GM12878 (cell line): ENCODE data around the gene OLA1. TPM values are rescaled to one million over a fixed set of nuclear protein-coding genes. Genes with fewer than 3 reads are reported as not detected.
A peak's percentile ranks its signal among the peaks of the same experiment; 100 is the strongest.

Experiments
- ATAC-seq: fragments of 200-7000 bp; cut with Tn5 transposase; 3 replicates; pipeline ENCODE4 v1.9.1; 2020; ENCODE audit warnings: mild to moderate bottlenecking, moderate library complexity
- BruUV-seq: library from RNA; stranded (reverse); fragments of 400-500 nt; replicated peaks from 2 replicates; lab custom pipeline; 2021; lab: Mats Ljungman, UMichigan
- CTCF ChIA-PET: fragments of 300-600 bp; sonication (Branson Sonifier 250); formaldehyde crosslinking; extraction: SDS; loops from one replicate; lab custom pipeline; 2021; ENCODE audit warnings: inconsistent platforms; lab: Yijun Ruan, JAX
- POLR2A ChIA-PET: fragments of 350-600 bp; formaldehyde crosslinking; extraction: SDS; loops from one replicate; lab custom pipeline; 2021; ENCODE audit warnings: inconsistent platforms; lab: Charles Lee
- RAD21 ChIA-PET: fragments of 300-600 bp; sonication (Branson Sonifier 250); formaldehyde crosslinking; loops from one replicate; lab custom pipeline; 2023; ENCODE audit warnings: antibody characterized with exemption; ENCODE audit not compliant: unreplicated experiment; lab: Charles Lee
- SMC1A ChIA-PET: fragments of 300-600 bp; sonication (Branson Sonifier 250); formaldehyde crosslinking; loops from one replicate; lab custom pipeline; 2023; ENCODE audit not compliant: unreplicated experiment, uncharacterized antibody; lab: Charles Lee
- DNase-seq: peaks from one replicate; pipeline ENCODE4 v3.0.0-alpha.2; 2011; ENCODE audit warnings: low read depth, low spot score
- FAIRE-seq: peaks from 3 replicates; lab custom pipeline; 2011; peaks lifted over from hg19 to GRCh38; lab: Jason Lieb, UNC
- H2AFZ ChIP-seq: 2 replicates; pipeline ENCODE4 v1.6.0; 2011; ENCODE audit warnings: low read depth, low read length, control low read depth; ENCODE audit not compliant: control insufficient read depth
- H3K27ac ChIP-seq: 2 replicates; pipeline ENCODE4 v1.5.1; 2011; ENCODE audit warnings: control low read depth; ENCODE audit not compliant: control insufficient read depth, insufficient read depth
- H3K27me3 ChIP-seq, 2 experiments: replicated peaks in 1 of 2; 2 replicates each; pipeline versions ENCODE4 v1.6.0 to v1.6.1; 2011; ENCODE audit warnings: low read length in 1 of 2; ENCODE audit not compliant: control insufficient read depth in 2 of 2, insufficient read depth in 2 of 2
- H3K36me3 ChIP-seq, 2 experiments: 2 replicates each; pipeline ENCODE4 v1.5.1; 2011; ENCODE audit warnings: low read length in 1 of 2; ENCODE audit not compliant: control insufficient read depth in 2 of 2, insufficient read depth in 2 of 2
- H3K4me1 ChIP-seq: 2 replicates; pipeline ENCODE4 v1.6.1; 2011; ENCODE audit warnings: mild to moderate bottlenecking, low read length, moderate library complexity, mixed read lengths; ENCODE audit not compliant: control insufficient read depth, insufficient read depth
- H3K4me2 ChIP-seq: 2 replicates; pipeline ENCODE4 v1.6.0; 2011; ENCODE audit warnings: control low read depth; ENCODE audit not compliant: control insufficient read depth, insufficient read depth
- H3K4me3 ChIP-seq: fragments of 200-600 bp; sonication (generic); 2 replicates; pipeline ENCODE4 v1.5.1; 2016
- H3K79me2 ChIP-seq: 2 replicates; pipeline ENCODE4 v1.6.0; 2011; ENCODE audit warnings: low read length; ENCODE audit not compliant: control insufficient read depth, insufficient read depth
- H3K9ac ChIP-seq: 2 replicates; pipeline ENCODE4 v1.8.0; 2011; ENCODE audit warnings: low read length, control low read depth, mixed read lengths; ENCODE audit not compliant: control insufficient read depth, insufficient read depth
- H3K9me3 ChIP-seq: replicated peaks from 3 replicates; pipeline ENCODE4 v1.5.1; 2011; ENCODE audit warnings: mild to moderate bottlenecking, low read length; ENCODE audit not compliant: control insufficient read depth, insufficient read depth
- H4K20me1 ChIP-seq: 2 replicates; pipeline ENCODE4 v1.6.0; 2011; ENCODE audit not compliant: control insufficient read depth, insufficient read depth
- ASH2L ChIP-seq: fragments of 300-600, 200-600 bp; sonication (generic); IDR thresholded peaks from 2 replicates; pipeline ENCODE4 v1.6.1; 2017; ENCODE audit warnings: low read depth, mild to moderate bottlenecking, borderline replicate concordance
- BHLHE40 ChIP-seq, 2 experiments: fragments of 450-650 bp in 1 of 2; IDR thresholded peaks; 2 replicates each; pipeline ENCODE4 v1.6.1; 2011 to 2017; ENCODE audit warnings: low read depth in 2 of 2, borderline replicate concordance in 1 of 2, improper control_type of control experiment in 1 of 2, low read length in 1 of 2, mild to moderate bottlenecking in 1 of 2
- CEBPB ChIP-seq, 2 experiments: fragments of 150-350 bp in 1 of 2; IDR thresholded peaks; 2 replicates each; pipeline ENCODE4 v1.6.1; 2012 to 2014; ENCODE audit warnings: low read depth in 2 of 2, low read length in 2 of 2, borderline replicate concordance in 1 of 2, inconsistent platforms in 1 of 2
- ELK1 ChIP-seq: IDR thresholded peaks from 2 replicates; pipeline ENCODE4 v1.6.1; 2012; ENCODE audit warnings: low read depth, low read length, improper control_type of control experiment
- ESRRA ChIP-seq: IDR thresholded peaks from 2 replicates; pipeline ENCODE4 v1.6.1; 2012; ENCODE audit warnings: mild to moderate bottlenecking, low read length, improper control_type of control experiment
- ETV6 ChIP-seq, 2 experiments: fragments of 450-650 bp in 1 of 2; IDR thresholded peaks in 1 of 2; conservative IDR thresholded peaks in 1 of 2; 2 replicates each; pipeline ENCODE4 v1.6.1; 2014; ENCODE audit warnings: antibody characterized with exemption in 1 of 2, borderline replicate concordance in 1 of 2, low read depth in 1 of 2, mild to moderate bottlenecking in 1 of 2, moderate library complexity in 1 of 2
- FOXM1 ChIP-seq: IDR thresholded peaks from 2 replicates; pipeline ENCODE4 v1.6.1; 2012; ENCODE audit warnings: low read depth, mild to moderate bottlenecking, inconsistent platforms, low read length, moderate library complexity
- HDAC6 ChIP-seq: fragments of 200-600 bp; sonication (generic); IDR thresholded peaks from one replicate; pipeline ENCODE4 v1.8.0; 2017; ENCODE audit warnings: antibody characterized with exemption; ENCODE audit not compliant: unreplicated experiment
- HDGF ChIP-seq: fragments of 450-650 bp; IDR thresholded peaks from 2 replicates; pipeline ENCODE4 v1.6.1; 2016; ENCODE audit warnings: antibody characterized with exemption
- IKZF2 ChIP-seq, 2 experiments: fragments of 450-650 bp; IDR thresholded peaks; 2 replicates each; pipeline ENCODE4 v1.6.1; 2017; ENCODE audit warnings: mild to moderate bottlenecking in 2 of 2, moderate library complexity in 2 of 2
- JUNB ChIP-seq: IDR thresholded peaks from 2 replicates; pipeline ENCODE4 v1.6.1; 2016; ENCODE audit warnings: antibody characterized with exemption, mild to moderate bottlenecking
- MYC ChIP-seq: IDR thresholded peaks from 2 replicates; pipeline ENCODE4 v1.6.1; 2011; ENCODE audit warnings: mild to moderate bottlenecking, low read length, moderate library complexity, inconsistent platforms; ENCODE audit not compliant: insufficient read depth, insufficient replicate concordance, insufficient read length, severe bottlenecking
- NFYB ChIP-seq: IDR thresholded peaks from 2 replicates; pipeline ENCODE4 v1.6.1; 2011; ENCODE audit warnings: low read depth, mild to moderate bottlenecking, low read length, improper control_type of control experiment, moderate library complexity; ENCODE audit not compliant: insufficient read depth
- POLR2AphosphoS5 ChIP-seq: IDR thresholded peaks from 2 replicates; pipeline ENCODE4 v1.6.1; 2011; ENCODE audit warnings: mild to moderate bottlenecking, low read length, inconsistent platforms
- POU2F2 ChIP-seq: IDR thresholded peaks from 3 replicates; pipeline ENCODE4 v1.6.1; 2011; ENCODE audit warnings: low read depth, mild to moderate bottlenecking, low read length, borderline replicate concordance
- RUNX3 ChIP-seq: IDR thresholded peaks from 2 replicates; pipeline ENCODE4 v1.6.1; 2012; ENCODE audit warnings: low read length, inconsistent platforms
- SUPT20H ChIP-seq: IDR thresholded peaks from 2 replicates; pipeline ENCODE4 v1.6.1; 2011; ENCODE audit warnings: low read depth, mild to moderate bottlenecking, low read length, moderate library complexity, borderline replicate concordance; ENCODE audit not compliant: control insufficient read depth
- TBL1XR1 ChIP-seq: IDR thresholded peaks from 2 replicates; pipeline ENCODE4 v1.6.1; 2012; ENCODE audit warnings: low read depth, low read length, improper control_type of control experiment
- TCF7 ChIP-seq: IDR thresholded peaks from 2 replicates; pipeline ENCODE4 v1.6.1; 2014; ENCODE audit warnings: antibody characterized with exemption, borderline replicate concordance
- ZBED1 ChIP-seq: IDR thresholded peaks from 2 replicates; pipeline ENCODE4 v1.6.1; 2016; ENCODE audit warnings: borderline replicate concordance
- WGBS: methylation state at CpG from one replicate; pipeline ENCODE4 v1.1.6; 2016; ENCODE audit warnings: low lambda C conversion rate; ENCODE audit not compliant: insufficient replicate concordance, insufficient coverage; ENCODE audit errors: missing lambda C conversion rate; 5-methylcytosine and 5-hydroxymethylcytosine counted together
- in situ Hi-C: fragments of 300-500 bp; cut with MboI; formaldehyde crosslinking; loops from 9 replicates; pipeline ENCODE4 v1.14.3; 2018; ENCODE audit warnings: mixed read lengths
- intact Hi-C: fragments of 100-400 bp; cut with micrococcal nuclease; formaldehyde crosslinking; loops from one replicate; pipeline ENCODE4 v1.14.2; 2022; ENCODE audit not compliant: unreplicated experiment
- polyA plus RNA-seq, 11 experiments: library from polyadenylated mRNA; depleted of rRNA in 4 of 11; unstranded in 6 of 11; stranded (reverse) in 5 of 11; fragments of >200 nt; fragmentation: Nextera tagmentation in 4 of 11; fragmentation: Illumina TruSeq in 1 of 11; extraction: Ambion mirVana in 4 of 11; extraction: Trizol in 1 of 11; gene quantifications; 1 replicate in 1 of 11; 2 replicates in 10 of 11; pipeline versions ENCODE4 v1.2.1 to v1.2.3, GENCODE V29; 2011 to 2016; ENCODE audit warnings: inconsistent platforms in 2 of 11, missing spikeins in 2 of 11, low read depth in 1 of 11
- total RNA-seq, 4 experiments: library from RNA; depleted of rRNA in 3 of 4; stranded (reverse); fragments of >200 nt in 3 of 4; fragmentation: Illumina TruSeq in 1 of 4; extraction: Trizol in 1 of 4; gene quantifications; 2 replicates each; pipeline versions ENCODE4 v1.2.1 to v1.2.3, GENCODE V29; 2013 to 2021
- TF ChIP-seq, protein P1 (sequence below): fragments of 150-350 bp; IDR thresholded peaks from 2 replicates; pipeline ENCODE4 v1.6.1; 2014; ENCODE audit warnings: mild to moderate bottlenecking, low read depth, low read length

Gene OLA1
- total and polyA plus RNA-seq, 10 of the 15 experiments (the other 5 are each of a cell fraction or from before 2014, with no cell fraction given), result 107 to 238 (median 142) TPM

DNA sequence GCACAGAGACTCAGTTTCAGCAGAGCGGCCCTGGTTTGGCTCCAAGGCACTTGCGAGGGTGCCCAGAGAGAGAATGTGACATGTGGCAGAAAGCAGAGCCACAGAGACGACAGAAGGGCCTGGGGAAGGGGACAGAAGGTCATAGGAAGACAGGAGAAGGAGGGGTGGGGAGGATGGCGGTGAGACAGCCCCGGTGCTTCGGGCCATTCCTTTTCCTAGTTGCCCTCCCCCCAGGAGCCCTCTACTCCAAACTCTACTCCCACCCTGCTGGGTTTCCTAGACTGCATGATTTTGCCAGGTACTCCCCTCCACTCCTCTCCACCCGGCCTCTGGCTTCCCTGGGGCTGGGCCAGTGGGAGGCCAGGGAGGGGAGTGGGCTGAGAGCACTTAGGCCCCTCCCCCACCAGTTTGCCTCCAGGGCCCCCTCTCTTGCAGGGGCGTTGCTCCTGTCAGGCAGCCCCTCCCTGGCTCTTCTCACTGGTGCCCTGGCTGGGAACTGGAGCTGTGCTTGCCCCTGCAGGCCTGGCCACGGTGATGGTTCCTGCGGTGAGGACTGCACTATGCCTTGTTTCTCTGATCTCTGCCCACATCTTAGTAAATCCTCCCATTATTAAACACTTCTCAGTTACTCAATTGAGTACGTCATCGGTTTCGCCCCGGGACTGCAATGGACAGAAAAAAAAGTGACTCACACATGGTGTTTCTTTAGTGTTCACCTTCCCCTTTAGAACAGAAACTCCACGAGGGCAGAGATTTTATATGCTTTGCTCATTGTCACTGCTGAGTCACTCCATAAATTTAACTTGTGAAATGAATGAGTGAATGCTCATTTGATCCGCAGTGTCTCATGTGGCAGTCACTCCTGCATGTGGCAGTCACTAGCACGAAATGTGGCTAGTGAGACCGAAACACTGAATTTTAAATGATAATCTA, 224.5 kb downstream of the OLA1 start:
- FAIRE-seq (no peak), DNase-seq (no peak), ATAC-seq (peak; percentile 72)
- Histone ChIP-seq H4K20me1 (no peaks in the 10 kb centered on the region), H2AFZ (no peak overlapping the region), H3K4me1 (peaks cover 17% of the 10 kb centered on the region), H3K4me2 (no peak overlapping the region), H3K9ac (no peak overlapping the region), H3K9me3 (no peaks in the 10 kb centered on the region), H3K4me3 (no peak overlapping the region), H3K27ac (no peak overlapping the region), H3K79me2 (no peaks in the 10 kb centered on the region), H3K27me3 (no peaks in the 10 kb centered on the region), H3K36me3 (no peaks in the 10 kb centered on the region)
- WGBS, result 28% methylated on average over 15 of the region's 18 CpGs
- POLR2A ChIA-PET, result interaction anchor here (0.6 kb wide), 1 partner anchor 229 kb away, joined by 4 read pairs; no protein-coding TSS in a partner anchor
- in situ Hi-C loops, result no loop called here
- SMC1A ChIA-PET, result interaction anchor here (1.0 kb wide), 1 partner anchor 37 kb away, joined by 4 read pairs; no protein-coding TSS in a partner anchor
- RAD21 ChIA-PET, result no interaction called here
- BruUV-seq, result no TSS peak
- CTCF ChIA-PET, result no interaction called here
- intact Hi-C loops, result no loop called here
- TF ChIP-seq MYC (no peak), HDGF (no peak), ESRRA (no peak), POLR2AphosphoS5 (no peak), SUPT20H (no peak), ASH2L (no peak), ELK1 (no peak), CEBPB (IDR thresholded peaks at IDR 0.05; ENCODE audit: borderline replicate concordance in 1 of 2, low read depth in 2 of 2, low read length in 2 of 2) (no peak), FOXM1 (no peak), BHLHE40 (IDR thresholded peaks at IDR 0.05; ENCODE audit: borderline replicate concordance in 1 of 2, low read depth in 2 of 2, low read length in 1 of 2) (no peak), ETV6 (conservative IDR thresholded peaks at IDR 0.05 in 1 of 2, IDR thresholded peaks at IDR 0.05 in 1 of 2; ENCODE audit: borderline replicate concordance in 1 of 2, low read depth in 1 of 2) (peak in 1 of 2 experiments; percentile 33; a peak in 1 of 4 replicates), ZBED1 (0 out of 2 replicates have a peak, but pooled peaks have one; percentile 31), TCF7 (0 out of 2 replicates have a peak, but pooled peaks have one; percentile 23), RUNX3 (peak; percentile 61), NFYB (no peak), TBL1XR1 (no peak), POU2F2 (no peak), IKZF2 (IDR thresholded peaks at IDR 0.05) (no peak), HDAC6 (no peak), JUNB (peak; percentile 59)
- TF ChIP-seq, protein P1, sequence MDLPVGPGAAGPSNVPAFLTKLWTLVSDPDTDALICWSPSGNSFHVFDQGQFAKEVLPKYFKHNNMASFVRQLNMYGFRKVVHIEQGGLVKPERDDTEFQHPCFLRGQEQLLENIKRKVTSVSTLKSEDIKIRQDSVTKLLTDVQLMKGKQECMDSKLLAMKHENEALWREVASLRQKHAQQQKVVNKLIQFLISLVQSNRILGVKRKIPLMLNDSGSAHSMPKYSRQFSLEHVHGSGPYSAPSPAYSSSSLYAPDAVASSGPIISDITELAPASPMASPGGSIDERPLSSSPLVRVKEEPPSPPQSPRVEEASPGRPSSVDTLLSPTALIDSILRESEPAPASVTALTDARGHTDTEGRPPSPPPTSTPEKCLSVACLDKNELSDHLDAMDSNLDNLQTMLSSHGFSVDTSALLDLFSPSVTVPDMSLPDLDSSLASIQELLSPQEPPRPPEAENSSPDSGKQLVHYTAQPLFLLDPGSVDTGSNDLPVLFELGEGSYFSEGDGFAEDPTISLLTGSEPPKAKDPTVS, result no peak
